Tibial nerve (tissue), 4 donors: ENCODE measurements around the gene MRPL52.

ENCODE experiments used
- CTCF ChIP-seq, 5 experiments: fragments of 200-600 bp in 3 of 5; fragments of 450-650 bp in 2 of 5; sonication (generic) in 3 of 5; IDR thresholded peaks; one replicate each; pipeline ENCODE4 v1.5.1; 2016 to 2019; ENCODE audit warnings: antibody characterized with exemption in 5 of 5, mild to moderate bottlenecking in 3 of 5, moderate library complexity in 2 of 5
- EP300 ChIP-seq, 2 donors: sonication (generic); formaldehyde crosslinking; IDR thresholded peaks; one replicate each; pipeline ENCODE4 v1.6.1; 2017; ENCODE audit warnings: antibody characterized with exemption in 2 of 2, mild to moderate bottlenecking in 1 of 2

- TF ChIP-seq CTCF (IDR thresholded peaks at IDR 0.05): no peak
- TF ChIP-seq EP300 (IDR thresholded peaks at IDR 0.05): peak in 1 of 2 donors; percentile 13
These were observed 49.5 kb upstream of the MRPL52 start for GRCh38 chr14:22780105-22780679.
